GM21515 (cell line): ENCODE results near the gene CRHR1.

ENCODE experiments used
- ATAC-seq: cut with Tn5 transposase; IDR thresholded peaks from one replicate; pipeline ENCODE4 v1.9.1; 2021; ENCODE audit not compliant: unreplicated experiment

CRHR1 gene

GRCh38 chr17:45841186-45841585 is 57.1 kb downstream of the CRHR1 start:
- ATAC-seq: no peak

GRCh38 chr17:45841883-45842525 is 57.9 kb downstream of the CRHR1 start:
- no peak for ATAC-seq

GRCh38 chr17:45843722-45844121 is 59.6 kb downstream of the CRHR1 start:
- ATAC-seq: no peak

- ATAC-seq: no peak
These were observed 60.7 kb downstream of the CRHR1 start, which contains the start of gene SPPL2C for GRCh38 chr17:45844695-45845375. Gene SPPL2C, plus strand, starts transcription at chr17:45844881. Its CDS starts 26 bp downstream, at chr17:45844907.

- no peak for ATAC-seq
These were observed 61.5 kb downstream of the CRHR1 start for GRCh38 chr17:45845376-45846185.

GRCh38 chr17:45846223-45846622 is 62.1 kb downstream of the CRHR1 start:
- no peak for ATAC-seq

- no peak for ATAC-seq
These were observed 62.5 kb downstream of the CRHR1 start for GRCh38 chr17:45846646-45847045.

- ATAC-seq: no peak
These were observed 63.0 kb downstream of the CRHR1 start for GRCh38 chr17:45847101-45847500.

- ATAC-seq: no peak
These were observed 63.6 kb downstream of the CRHR1 start for GRCh38 chr17:45847747-45848146.

GRCh38 chr17:45848405-45848804 is 64.3 kb downstream of the CRHR1 start:
- ATAC-seq: no peak

- no peak for ATAC-seq
These were observed 64.9 kb downstream of the CRHR1 start for GRCh38 chr17:45848868-45849535.

GRCh38 chr17:45849536-45849990 is 65.4 kb downstream of the CRHR1 start:
- no peak for ATAC-seq

GRCh38 chr17:45850011-45850410 is 65.9 kb downstream of the CRHR1 start:
- ATAC-seq: no peak

- ATAC-seq: no peak
These were observed 66.3 kb downstream of the CRHR1 start for GRCh38 chr17:45850468-45850867.

GRCh38 chr17:45851022-45851421 is 66.9 kb downstream of the CRHR1 start:
- no peak for ATAC-seq

GRCh38 chr17:45851464-45851863 is 67.3 kb downstream of the CRHR1 start:
- ATAC-seq: no peak

GRCh38 chr17:45851873-45852272 is 67.8 kb downstream of the CRHR1 start:
- ATAC-seq: no peak

- ATAC-seq: no peak
These were observed 68.6 kb downstream of the CRHR1 start for GRCh38 chr17:45852535-45853297.

- ATAC-seq: no peak
These were observed 70.1 kb downstream of the CRHR1 start for GRCh38 chr17:45854209-45854608.

GRCh38 chr17:45855691-45856336 is 71.7 kb downstream of the CRHR1 start:
- ATAC-seq: no peak
